MM.1S (cell line): ENCODE measurements around the gene BIRC3.

Source experiments
- DNase-seq: peaks from one replicate; pipeline ENCODE4 v3.0.0-alpha.2; 2015
- H2AFZ ChIP-seq: fragments of 300-600 bp; sonication (generic); 2 replicates; pipeline ENCODE4 v1.6.0; 2016; ENCODE audit warnings: antibody characterized with exemption, low read length
- H3F3A ChIP-seq: fragments of 300-600 bp; sonication (generic); 2 replicates; pipeline ENCODE4 v1.6.1; 2016; ENCODE audit warnings: mild to moderate bottlenecking, antibody characterized with exemption, low read length, moderate library complexity, mixed read lengths; ENCODE audit not compliant: insufficient read depth
- H3K27ac ChIP-seq: fragments of 300-600 bp; sonication (generic); 2 replicates; pipeline ENCODE4 v1.5.1; 2016; ENCODE audit warnings: mild to moderate bottlenecking, low read length
- H3K27me3 ChIP-seq: fragments of 300-600 bp; sonication (generic); replicated peaks from 2 replicates; pipeline ENCODE4 v1.6.0; 2016; ENCODE audit warnings: low read length; ENCODE audit not compliant: insufficient read depth
- H3K36me3 ChIP-seq: fragments of 300-600 bp; sonication (generic); replicated peaks from 2 replicates; pipeline ENCODE4 v1.6.1; 2016; ENCODE audit warnings: mild to moderate bottlenecking, low read length, mixed read lengths; ENCODE audit not compliant: insufficient read depth
- H3K4me1 ChIP-seq: fragments of 300-600 bp; sonication (generic); 2 replicates; pipeline ENCODE4 v1.6.1; 2016; ENCODE audit warnings: low read length, mixed read lengths
- H3K4me2 ChIP-seq: fragments of 300-600 bp; sonication (generic); 2 replicates; pipeline ENCODE4 v1.6.0; 2016; ENCODE audit warnings: low read depth, low read length
- H3K4me3 ChIP-seq: fragments of 300-600 bp; sonication (generic); 2 replicates; pipeline ENCODE4 v1.5.1; 2016; ENCODE audit warnings: low read length, mixed read lengths
- H3K79me2 ChIP-seq: fragments of 300-600 bp; sonication (generic); 2 replicates; pipeline ENCODE4 v1.6.1; 2016; ENCODE audit warnings: mixed run types, low read length, mixed read lengths
- H3K9ac ChIP-seq: fragments of 300-600 bp; sonication (generic); 2 replicates; pipeline ENCODE4 v1.6.1; 2016; ENCODE audit warnings: low read length, mixed read lengths
- H3K9me2 ChIP-seq: fragments of 300-600 bp; sonication (generic); replicated peaks from 2 replicates; pipeline ENCODE4 v1.6.1; 2016; ENCODE audit warnings: mild to moderate bottlenecking, low read length, mixed read lengths; ENCODE audit not compliant: insufficient read depth
- H3K9me3 ChIP-seq: fragments of 300-600 bp; sonication (generic); replicated peaks from 2 replicates; pipeline ENCODE4 v1.6.1; 2016; ENCODE audit warnings: mild to moderate bottlenecking, low read length, mixed read lengths; ENCODE audit not compliant: insufficient read depth
- H4K20me1 ChIP-seq: fragments of 300-600 bp; sonication (generic); 2 replicates; pipeline ENCODE4 v1.6.1; 2016; ENCODE audit warnings: mild to moderate bottlenecking, low read length, moderate library complexity, mixed read lengths; ENCODE audit not compliant: insufficient read depth
- EZH2 ChIP-seq: fragments of 300-600 bp; sonication (generic); optimal IDR thresholded peaks from 2 replicates; pipeline ENCODE3; 2017; ENCODE audit warnings: low read depth, mild to moderate bottlenecking, antibody characterized with exemption, low read length, mixed read lengths
- EZH2phosphoT487 ChIP-seq: fragments of 300-600 bp; sonication (generic); IDR thresholded peaks from 2 replicates; pipeline ENCODE4 v1.6.1; 2018; ENCODE audit warnings: antibody characterized with exemption, low read length
- TF ChIP-seq, protein P1 (sequence below): fragments of 300-600 bp; sonication (generic); IDR thresholded peaks from 2 replicates; pipeline ENCODE4 v1.5.1; 2016; ENCODE audit warnings: antibody characterized with exemption, low read length, mixed read lengths

Gene BIRC3

DNA sequence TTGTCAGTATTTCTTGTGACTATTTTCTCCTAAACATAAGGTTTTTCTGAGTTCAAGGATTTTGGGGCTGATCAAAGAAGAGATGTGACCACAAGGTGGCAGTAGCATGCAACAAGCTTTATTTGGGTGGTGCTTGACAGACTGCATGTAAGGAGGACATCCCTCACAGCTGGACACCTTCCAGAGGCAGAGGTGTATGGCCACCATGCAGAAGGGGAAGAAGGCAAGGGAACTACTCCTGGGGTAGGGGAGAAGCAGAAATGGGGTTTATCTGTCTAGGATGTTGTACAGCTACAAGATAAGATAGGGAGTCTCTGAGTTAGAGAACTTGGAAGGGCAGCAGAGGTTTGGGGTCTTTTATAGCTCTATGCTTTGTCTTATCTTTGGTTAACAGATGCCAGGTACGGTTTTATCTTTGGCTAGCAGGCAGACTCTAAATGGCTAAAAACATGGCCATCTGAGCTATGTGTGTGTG lies 24.6 kb downstream of the BIRC3 start:
- H3K9me3 ChIP-seq: no peaks in the 10 kb centered on the region
- no peaks in the 10 kb centered on the region for H3K9me2 ChIP-seq
- no peak overlapping the region for H2AFZ ChIP-seq
- H3K4me1 ChIP-seq: peaks cover 8% of the 10 kb centered on the region; the same call in 1 of the 2 replicates
- no peaks in the 10 kb centered on the region for H3K27me3 ChIP-seq
- H3K4me3 ChIP-seq: no peak overlapping the region
- no peak overlapping the region for H3K9ac ChIP-seq
- H3F3A ChIP-seq: peaks cover 14% of the 10 kb centered on the region
- no peaks in the 10 kb centered on the region; the same call in 1 of the 2 replicates for H3K36me3 ChIP-seq
- no peak overlapping the region for H3K27ac ChIP-seq
- no peaks in the 10 kb centered on the region for H4K20me1 ChIP-seq
- H3K4me2 ChIP-seq: no peak overlapping the region
- DNase-seq: peak; percentile 78
- TF ChIP-seq, protein P1, sequence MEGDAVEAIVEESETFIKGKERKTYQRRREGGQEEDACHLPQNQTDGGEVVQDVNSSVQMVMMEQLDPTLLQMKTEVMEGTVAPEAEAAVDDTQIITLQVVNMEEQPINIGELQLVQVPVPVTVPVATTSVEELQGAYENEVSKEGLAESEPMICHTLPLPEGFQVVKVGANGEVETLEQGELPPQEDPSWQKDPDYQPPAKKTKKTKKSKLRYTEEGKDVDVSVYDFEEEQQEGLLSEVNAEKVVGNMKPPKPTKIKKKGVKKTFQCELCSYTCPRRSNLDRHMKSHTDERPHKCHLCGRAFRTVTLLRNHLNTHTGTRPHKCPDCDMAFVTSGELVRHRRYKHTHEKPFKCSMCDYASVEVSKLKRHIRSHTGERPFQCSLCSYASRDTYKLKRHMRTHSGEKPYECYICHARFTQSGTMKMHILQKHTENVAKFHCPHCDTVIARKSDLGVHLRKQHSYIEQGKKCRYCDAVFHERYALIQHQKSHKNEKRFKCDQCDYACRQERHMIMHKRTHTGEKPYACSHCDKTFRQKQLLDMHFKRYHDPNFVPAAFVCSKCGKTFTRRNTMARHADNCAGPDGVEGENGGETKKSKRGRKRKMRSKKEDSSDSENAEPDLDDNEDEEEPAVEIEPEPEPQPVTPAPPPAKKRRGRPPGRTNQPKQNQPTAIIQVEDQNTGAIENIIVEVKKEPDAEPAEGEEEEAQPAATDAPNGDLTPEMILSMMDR: peak; percentile 92
- no peak for TF ChIP-seq EZH2
- H3K79me2 ChIP-seq: 0 out of 2 replicates have a peak, but pooled peaks cover 8% of the 10 kb centered on the region

DNA sequence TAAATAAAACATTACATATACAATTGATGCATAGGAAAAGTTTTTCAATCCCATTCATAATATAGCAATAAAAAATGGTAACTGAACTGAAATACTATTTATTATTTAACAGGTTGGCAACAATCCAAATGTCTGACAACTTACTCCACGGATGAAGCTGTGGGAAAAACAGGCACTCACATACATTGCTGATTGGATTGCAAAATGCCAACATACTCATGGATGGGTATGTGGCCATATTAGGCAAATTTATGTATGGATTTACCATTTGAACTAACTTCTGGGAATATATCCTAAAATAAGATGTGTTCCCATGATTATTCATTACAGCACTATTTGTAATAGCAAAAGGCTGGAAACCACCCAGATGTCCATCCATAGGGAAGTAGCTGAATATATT lies 26.5 kb downstream of the BIRC3 start:
- H4K20me1 ChIP-seq: no peaks in the 10 kb centered on the region
- no peak overlapping the region for H2AFZ ChIP-seq
- no peak overlapping the region for H3K27ac ChIP-seq
- no peak for TF ChIP-seq EZH2phosphoT487
- TF ChIP-seq, protein P1: no peak
- no peak for TF ChIP-seq EZH2
- no peaks in the 10 kb centered on the region for H3K27me3 ChIP-seq
- no peaks in the 10 kb centered on the region for H3K9me3 ChIP-seq
- DNase-seq: no peak
- H3K4me3 ChIP-seq: no peak overlapping the region
- H3K9ac ChIP-seq: no peak overlapping the region
- H3K4me2 ChIP-seq: no peak overlapping the region
- H3K4me1 ChIP-seq: peaks cover 12% of the 10 kb centered on the region; the same call in 1 of the 2 replicates
- H3F3A ChIP-seq: peaks cover 17% of the 10 kb centered on the region
- no peaks in the 10 kb centered on the region for H3K36me3 ChIP-seq
- H3K9me2 ChIP-seq: no peaks in the 10 kb centered on the region
- H3K79me2 ChIP-seq: peaks cover 22% of the 10 kb centered on the region

DNA sequence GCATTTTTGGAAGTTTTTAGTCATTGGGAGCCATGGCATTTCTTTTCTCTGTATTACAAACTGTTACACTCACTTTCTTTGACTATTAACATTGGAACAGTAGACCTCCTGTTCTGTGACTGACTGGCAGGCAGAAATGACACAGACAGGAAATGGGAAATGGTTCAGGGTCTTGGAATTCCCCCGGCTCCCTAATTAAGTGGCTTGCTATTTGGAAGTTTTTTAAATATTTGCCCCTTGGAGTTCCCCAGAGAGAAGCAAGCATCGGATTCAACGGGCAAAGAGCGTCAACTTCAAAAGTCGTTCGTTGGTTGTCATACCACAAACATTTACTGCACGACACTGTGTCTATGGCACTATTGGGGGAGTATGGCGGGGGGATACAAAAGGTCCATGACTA lies 28.6 kb downstream of the BIRC3 start:
- DNase-seq: no peak
- peak overlapping the region; percentile 91; the same call in 1 of the 2 replicates for H3K9ac ChIP-seq
- TF ChIP-seq, protein P1: no peak
- TF ChIP-seq EZH2phosphoT487 (no peak), EZH2 (no peak)

More for the DNA sequence above, 28.6 kb downstream of the BIRC3 start:
- no peaks in the 10 kb centered on the region for H3K27me3 ChIP-seq
- no peak overlapping the region for H3K27ac ChIP-seq
- H3K79me2 ChIP-seq: peaks cover 39% of the 10 kb centered on the region
- H2AFZ ChIP-seq: no peak overlapping the region
- H4K20me1 ChIP-seq: no peaks in the 10 kb centered on the region
- no peaks in the 10 kb centered on the region for H3K9me3 ChIP-seq
- peak overlapping the region; percentile 88 for H3K4me3 ChIP-seq
- H3K9me2 ChIP-seq: no peaks in the 10 kb centered on the region
- peak overlapping the region; percentile 52 for H3K4me2 ChIP-seq
- H3K36me3 ChIP-seq: no peaks in the 10 kb centered on the region; the same call in 1 of the 2 replicates
- H3F3A ChIP-seq: peaks cover 17% of the 10 kb centered on the region
- H3K4me1 ChIP-seq: peaks cover 15% of the 10 kb centered on the region; the same call in 1 of the 2 replicates
